Measurements from ENCODE around the gene CYP4F12.

Gene CYP4F12

GRCh38 chr19:15702534-15702930 lies 29.6 kb downstream of the CYP4F12 start:
- TF ChIP-seq GATA1 (IDR thresholded peaks at IDR 0.05; ENCODE audit: low read depth, low read length) (no peak), POLR2A (IDR thresholded peaks at IDR 0.05; ENCODE audit: low read length) (no peak)
- DNase-seq: peak; percentile 50 to 57

GRCh38 chr19:15714638-15715037 lies 41.8 kb downstream of the CYP4F12 start:
- no peak for TF ChIP-seq POLR2A (IDR thresholded peaks at IDR 0.05; ENCODE audit: low read length)
- no peak for TF ChIP-seq GATA1 (IDR thresholded peaks at IDR 0.05; ENCODE audit: low read depth, low read length)

GRCh38 chr19:15715642-15716041 lies 42.8 kb downstream of the CYP4F12 start:
- TF ChIP-seq POLR2A (IDR thresholded peaks at IDR 0.05; ENCODE audit: low read length) (no peak), GATA1 (IDR thresholded peaks at IDR 0.05; ENCODE audit: low read depth, low read length) (no peak)
- no peak for DNase-seq

More at GRCh38 chr19:15714638-15715037, 41.8 kb downstream of the CYP4F12 start:
- DNase-seq: no peak

- TF ChIP-seq POLR2A (IDR thresholded peaks at IDR 0.05; ENCODE audit: low read length): no peak
- no peak for DNase-seq
Observed at GRCh38 chr19:15717809-15718208, 44.9 kb downstream of the CYP4F12 start.

GRCh38 chr19:15721268-15721667 lies 48.4 kb downstream of the CYP4F12 start:
- DNase-seq: no peak
- TF ChIP-seq POLR2A (IDR thresholded peaks at IDR 0.05; ENCODE audit: low read length): no peak
- no peak for TF ChIP-seq GATA1 (IDR thresholded peaks at IDR 0.05; ENCODE audit: low read depth, low read length)

GRCh38 chr19:15722956-15723355 lies 50.1 kb downstream of the CYP4F12 start:
- no peak for DNase-seq
- no peak for TF ChIP-seq GATA1 (IDR thresholded peaks at IDR 0.05; ENCODE audit: low read depth, low read length)
- no peak for TF ChIP-seq POLR2A (IDR thresholded peaks at IDR 0.05; ENCODE audit: low read length)

GRCh38 chr19:15727724-15728123 lies 54.8 kb downstream of the CYP4F12 start, which contains the start of gene OR10H2:
TSS of gene OR10H2 (plus strand) at chr19:15728024. CDS start at chr19:15728044, 20 bp downstream.
- no peak for DNase-seq
- TF ChIP-seq GATA1 (IDR thresholded peaks at IDR 0.05; ENCODE audit: low read depth, low read length) (no peak), POLR2A (IDR thresholded peaks at IDR 0.05; ENCODE audit: low read length) (no peak)

GRCh38 chr19:15730538-15730937 lies 57.7 kb downstream of the CYP4F12 start:
- TF ChIP-seq GATA1 (IDR thresholded peaks at IDR 0.05; ENCODE audit: low read depth, low read length): no peak
- TF ChIP-seq POLR2A (IDR thresholded peaks at IDR 0.05; ENCODE audit: low read length): no peak
- DNase-seq: no peak

- DNase-seq: no peak
- TF ChIP-seq GATA1 (IDR thresholded peaks at IDR 0.05; ENCODE audit: low read depth, low read length) (no peak), POLR2A (IDR thresholded peaks at IDR 0.05; ENCODE audit: low read length) (no peak)
Observed at GRCh38 chr19:15732388-15732787, 59.5 kb downstream of the CYP4F12 start.

- TF ChIP-seq GATA1 (IDR thresholded peaks at IDR 0.05; ENCODE audit: low read depth, low read length): no peak
- TF ChIP-seq POLR2A (IDR thresholded peaks at IDR 0.05; ENCODE audit: low read length): no peak
Observed at GRCh38 chr19:15733895-15734294, 61.0 kb downstream of the CYP4F12 start.

GRCh38 chr19:15737722-15738121 lies 64.8 kb downstream of the CYP4F12 start, which contains the start of gene OR10H3:
TSS of gene OR10H3 (plus strand) at chr19:15737985. CDS start at chr19:15741393, 3,408 bp downstream.
- DNase-seq: no peak
- no peak for TF ChIP-seq GATA1 (IDR thresholded peaks at IDR 0.05; ENCODE audit: low read depth, low read length)
- TF ChIP-seq POLR2A (IDR thresholded peaks at IDR 0.05; ENCODE audit: low read length): no peak

More at GRCh38 chr19:15733895-15734294, 61.0 kb downstream of the CYP4F12 start:
- no peak for DNase-seq

GRCh38 chr19:15740785-15741184 lies 67.9 kb downstream of the CYP4F12 start:
- TF ChIP-seq POLR2A (IDR thresholded peaks at IDR 0.05; ENCODE audit: low read length) (no peak), GATA1 (IDR thresholded peaks at IDR 0.05; ENCODE audit: low read depth, low read length) (no peak)
- no peak for DNase-seq
